PC-3 (cell line): ENCODE data around the gene TRAPPC10. TPM values are rescaled to one million over a fixed set of nuclear protein-coding genes. Genes with fewer than 3 reads are reported as not detected.

ENCODE experiments used
- ATAC-seq: fragments of 200-7000 bp; cut with Tn5 transposase; 2 replicates; pipeline ENCODE4 v1.9.1; 2020; ENCODE audit warnings: mild to moderate bottlenecking, moderate library complexity
- BruUV-seq: library from RNA; stranded (reverse); fragments of 400-500 nt; replicated peaks from 2 replicates; lab custom pipeline; 2021; lab: Mats Ljungman, UMichigan
- CTCF ChIA-PET: fragments of 300-600 bp; sonication (Branson Sonifier 250); formaldehyde crosslinking; loops from one replicate; lab custom pipeline; 2022; ENCODE audit warnings: antibody characterized with exemption; lab: Charles Lee
- POLR2A ChIA-PET: fragments of 300-600 bp; sonication (Branson Sonifier 250); formaldehyde crosslinking; loops from one replicate; lab custom pipeline; 2022; ENCODE audit warnings: antibody characterized with exemption; ENCODE audit not compliant: unreplicated experiment; lab: Charles Lee
- DNase-seq: peaks from one replicate; pipeline ENCODE4 v3.0.0-alpha.2; 2015
- H2AFZ ChIP-seq: fragments of 300-600 bp; sonication (generic); 2 replicates; pipeline ENCODE4 v1.6.0; 2016; ENCODE audit warnings: antibody characterized with exemption, low read length
- H3F3A ChIP-seq: fragments of 300-600 bp; sonication (generic); one replicate; pipeline ENCODE4 v1.6.0; 2017; ENCODE audit warnings: antibody characterized with exemption, low read length, control low read depth, mild to moderate bottlenecking; ENCODE audit not compliant: unreplicated experiment
- H3K27ac ChIP-seq: fragments of 300-600 bp; sonication (generic); 2 replicates; pipeline ENCODE4 v1.5.1; 2016; ENCODE audit warnings: mild to moderate bottlenecking, low read length
- H3K27me3 ChIP-seq: fragments of 300-600 bp; sonication (generic); 2 replicates; pipeline ENCODE4 v1.6.1; 2016; ENCODE audit warnings: low read length, mixed read lengths
- H3K36me3 ChIP-seq: fragments of 300-600 bp; sonication (generic); 2 replicates; pipeline ENCODE4 v1.6.1; 2016; ENCODE audit warnings: low read depth, mixed run types, low read length, mixed read lengths
- H3K4me1 ChIP-seq: fragments of 300-600 bp; sonication (generic); 2 replicates; pipeline ENCODE4 v1.5.1; 2016; ENCODE audit warnings: low read length; ENCODE audit not compliant: insufficient read depth
- H3K4me2 ChIP-seq: fragments of 300-600 bp; sonication (generic); 2 replicates; pipeline ENCODE4 v1.6.0; 2016; ENCODE audit warnings: low read length
- H3K4me3 ChIP-seq: fragments of 300-600 bp; sonication (generic); 2 replicates; pipeline ENCODE4 v1.5.1; 2016; ENCODE audit warnings: mild to moderate bottlenecking, low read length, mixed read lengths
- H3K79me2 ChIP-seq: fragments of 300-600 bp; sonication (generic); 2 replicates; pipeline ENCODE4 v1.6.1; 2017; ENCODE audit warnings: low read length, mixed read lengths
- H3K9ac ChIP-seq: fragments of 300-600 bp; sonication (generic); 2 replicates; pipeline ENCODE4 v1.6.0; 2016; ENCODE audit warnings: mild to moderate bottlenecking, low read length
- H3K9me2 ChIP-seq: fragments of 300-600 bp; sonication (generic); replicated peaks from 2 replicates; pipeline ENCODE4 v1.6.1; 2016; ENCODE audit warnings: mixed run types, low read length, mixed read lengths
- H3K9me3 ChIP-seq: fragments of 300-600 bp; sonication (generic); 2 replicates; pipeline ENCODE4 v1.6.1; 2016; ENCODE audit warnings: low read length, mixed read lengths
- H4K20me1 ChIP-seq: fragments of 300-600 bp; sonication (generic); 2 replicates; pipeline ENCODE4 v1.6.1; 2016; ENCODE audit warnings: low read length, mixed read lengths
- CTCF ChIP-seq: fragments of 300-600 bp; sonication (generic); conservative IDR thresholded peaks from 2 replicates; pipeline ENCODE4 v1.5.1; 2017; ENCODE audit warnings: antibody characterized with exemption, low read depth, mild to moderate bottlenecking, low read length
- EZH2 ChIP-seq: fragments of 300-600 bp; sonication (generic); IDR thresholded peaks from one replicate; pipeline ENCODE4 v1.6.1; 2017; ENCODE audit warnings: antibody characterized with exemption, mild to moderate bottlenecking, low read length; ENCODE audit not compliant: unreplicated experiment
- EZH2phosphoT487 ChIP-seq: fragments of 300-600 bp; sonication (generic); IDR thresholded peaks from 2 replicates; pipeline ENCODE4 v1.6.1; 2018; ENCODE audit warnings: mild to moderate bottlenecking, antibody characterized with exemption, low read length, borderline replicate concordance
- intact Hi-C: fragments of 100-400 bp; cut with micrococcal nuclease; formaldehyde crosslinking; loops from 2 replicates; pipeline ENCODE4 v1.9.0; 2023
- total RNA-seq: library from RNA; depleted of rRNA; stranded (reverse); fragments of >200 nt; gene quantifications from 2 replicates; pipeline ENCODE4 v1.2.3, GENCODE V29; 2014

The TRAPPC10 gene
- total RNA-seq, 1 experiment from 2014 or later: 31.4 TPM

- no peaks in the 10 kb centered on the region for H3K27me3 ChIP-seq
- no peak overlapping the region for H3K27ac ChIP-seq
- no peak overlapping the region for H2AFZ ChIP-seq
- TF ChIP-seq CTCF (no peak), EZH2phosphoT487 (no peak), EZH2 (no peak)
- CTCF ChIA-PET: no interaction called here
- no peak overlapping the region for H3K4me3 ChIP-seq
- no peak for DNase-seq
- H3K4me2 ChIP-seq: no peak overlapping the region
- no peak overlapping the region for H3K9ac ChIP-seq
- BruUV-seq: no TSS peak
- no peaks in the 10 kb centered on the region for H3K9me2 ChIP-seq
- H4K20me1 ChIP-seq: no peaks in the 10 kb centered on the region
- POLR2A ChIA-PET: no interaction called here
- no peaks in the 10 kb centered on the region for H3F3A ChIP-seq
- no peaks in the 10 kb centered on the region for H3K9me3 ChIP-seq
- H3K36me3 ChIP-seq: no peaks in the 10 kb centered on the region; the same call in 1 of the 2 replicates
- ATAC-seq: no peak
- no peaks in the 10 kb centered on the region for H3K79me2 ChIP-seq
- intact Hi-C loops: no loop called here
- peaks cover 22% of the 10 kb centered on the region for H3K4me1 ChIP-seq
Observed at GRCh38 chr21:43983390-43983789, 28.7 kb upstream of the TRAPPC10 start.

- no peak for DNase-seq
- intact Hi-C loops: no loop called here
- Histone ChIP-seq H3K4me3 (no peak overlapping the region), H3K4me2 (no peak overlapping the region), H3K27ac (no peak overlapping the region), H3K9ac (no peak overlapping the region), H3K4me1 (peaks cover 22% of the 10 kb centered on the region), H3K9me2 (no peaks in the 10 kb centered on the region), H3F3A (no peaks in the 10 kb centered on the region), H3K36me3 (no peaks in the 10 kb centered on the region), H3K79me2 (no peaks in the 10 kb centered on the region), H3K9me3 (no peaks in the 10 kb centered on the region), H3K27me3 (no peaks in the 10 kb centered on the region), H4K20me1 (no peaks in the 10 kb centered on the region), H2AFZ (no peak overlapping the region)
- TSS peak; percentile 10 for BruUV-seq
- TF ChIP-seq EZH2phosphoT487 (no peak), EZH2 (no peak), CTCF (no peak)
- CTCF ChIA-PET: no interaction called here
- POLR2A ChIA-PET: no interaction called here
- no peak for ATAC-seq
Observed at GRCh38 chr21:43983860-43984420, 28.2 kb upstream of the TRAPPC10 start.

- no peaks in the 10 kb centered on the region for H3K9me2 ChIP-seq
- no peak for ATAC-seq
- CTCF ChIA-PET: no interaction called here
Observed at GRCh38 chr21:43984905-43985689, 27.0 kb upstream of the TRAPPC10 start.

More at GRCh38 chr21:43984905-43985689, 27.0 kb upstream of the TRAPPC10 start:
- Histone ChIP-seq H3K27me3 (no peaks in the 10 kb centered on the region), H3K4me2 (no peak overlapping the region), H3K27ac (no peak overlapping the region), H3K36me3 (no peaks in the 10 kb centered on the region), H4K20me1 (no peaks in the 10 kb centered on the region), H3K9ac (no peak overlapping the region), H3K4me1 (peaks cover 14% of the 10 kb centered on the region), H3F3A (no peaks in the 10 kb centered on the region), H3K79me2 (no peaks in the 10 kb centered on the region), H3K4me3 (no peak overlapping the region), H3K9me3 (no peaks in the 10 kb centered on the region), H2AFZ (no peak overlapping the region)
- intact Hi-C loops: no loop called here
- TF ChIP-seq EZH2phosphoT487 (no peak), CTCF (no peak), EZH2 (no peak)
- POLR2A ChIA-PET: interaction anchor here (0.6 kb wide), 1 partner anchor 27 kb away, joined by 4 read pairs; the partner anchor contains the start of gene TRAPPC10
- DNase-seq: no peak
- BruUV-seq: no TSS peak
